ENCODE data around the gene PSORS1C2. TPM values are rescaled to one million over a fixed set of nuclear protein-coding genes. Genes with fewer than 3 reads are reported as not detected.

The PSORS1C2 gene
- total RNA-seq, 3 donors from 2014 or later = not detected

DNA sequence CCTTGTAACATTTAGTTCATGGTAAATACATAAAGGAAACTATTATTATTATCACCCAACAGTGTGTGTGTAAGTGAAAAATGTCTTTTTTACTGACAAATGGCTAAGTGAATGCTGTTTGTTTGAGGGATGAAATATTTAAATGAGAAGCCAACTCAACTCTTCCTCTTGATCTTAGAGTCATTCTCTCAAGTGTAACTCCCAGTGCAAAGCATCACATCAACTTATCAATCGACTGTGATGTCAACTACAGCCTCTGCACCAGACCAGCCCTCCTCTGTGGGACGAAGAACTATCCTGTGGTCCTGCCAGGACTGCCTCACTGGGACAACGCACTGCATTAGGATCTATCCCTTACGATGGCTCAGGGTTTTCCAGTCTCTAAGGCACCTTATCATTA, 31.8 kb downstream of the PSORS1C2 start:
- Histone ChIP-seq H3K36me3 (no peaks in the 10 kb centered on the region), H3K27me3 (no peaks in the 10 kb centered on the region), H3K4me3 (no peak overlapping the region), H3K27ac (no peak overlapping the region), H3K4me1 (no peaks in the 10 kb centered on the region), H3K9me3 (no peaks in the 10 kb centered on the region)
- DNase-seq (ENCODE audit: low spot score in 2 of 2) = no peak
- intact Hi-C loops (cut with DNase I; ENCODE audit: low total_unique reads) = no loop called here
- TF ChIP-seq, protein P1, sequence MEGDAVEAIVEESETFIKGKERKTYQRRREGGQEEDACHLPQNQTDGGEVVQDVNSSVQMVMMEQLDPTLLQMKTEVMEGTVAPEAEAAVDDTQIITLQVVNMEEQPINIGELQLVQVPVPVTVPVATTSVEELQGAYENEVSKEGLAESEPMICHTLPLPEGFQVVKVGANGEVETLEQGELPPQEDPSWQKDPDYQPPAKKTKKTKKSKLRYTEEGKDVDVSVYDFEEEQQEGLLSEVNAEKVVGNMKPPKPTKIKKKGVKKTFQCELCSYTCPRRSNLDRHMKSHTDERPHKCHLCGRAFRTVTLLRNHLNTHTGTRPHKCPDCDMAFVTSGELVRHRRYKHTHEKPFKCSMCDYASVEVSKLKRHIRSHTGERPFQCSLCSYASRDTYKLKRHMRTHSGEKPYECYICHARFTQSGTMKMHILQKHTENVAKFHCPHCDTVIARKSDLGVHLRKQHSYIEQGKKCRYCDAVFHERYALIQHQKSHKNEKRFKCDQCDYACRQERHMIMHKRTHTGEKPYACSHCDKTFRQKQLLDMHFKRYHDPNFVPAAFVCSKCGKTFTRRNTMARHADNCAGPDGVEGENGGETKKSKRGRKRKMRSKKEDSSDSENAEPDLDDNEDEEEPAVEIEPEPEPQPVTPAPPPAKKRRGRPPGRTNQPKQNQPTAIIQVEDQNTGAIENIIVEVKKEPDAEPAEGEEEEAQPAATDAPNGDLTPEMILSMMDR (IDR thresholded peaks at IDR 0.05) = no peak
- TF ChIP-seq POLR2A (IDR thresholded peaks at IDR 0.05) (no peak), POLR2AphosphoS5 (IDR thresholded peaks at IDR 0.05) (no peak)

DNA sequence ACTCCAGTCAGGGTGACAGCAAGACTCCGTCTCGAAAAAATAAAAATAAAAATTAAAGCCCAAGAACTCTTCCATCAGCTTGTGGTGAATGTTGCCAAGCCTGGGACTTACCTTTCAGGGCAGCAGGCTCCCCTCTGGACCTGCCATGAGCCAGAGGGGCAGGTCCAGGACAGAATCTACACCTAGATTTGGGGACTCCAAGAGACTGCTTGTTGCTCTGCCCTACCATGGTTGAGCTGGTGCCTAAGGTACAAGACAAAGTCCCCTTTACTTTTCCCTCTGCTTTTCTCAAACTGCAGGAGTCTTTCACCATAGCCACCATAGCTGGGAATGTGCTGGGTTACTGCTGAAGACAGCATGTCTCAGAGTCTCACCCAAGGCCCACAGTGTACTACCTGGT, 35.7 kb downstream of the PSORS1C2 start:
- Histone ChIP-seq H3K27ac (peak overlapping the region in 1 of 2 donors; percentile 42), H3K4me3 (no peak overlapping the region), H3K36me3 (no peaks in the 10 kb centered on the region), H3K4me1 (no peaks in the 10 kb centered on the region), H3K27me3 (no peaks in the 10 kb centered on the region), H3K9me3 (no peaks in the 10 kb centered on the region)
- TF ChIP-seq, protein P1 (IDR thresholded peaks at IDR 0.05) = no peak
- TF ChIP-seq POLR2AphosphoS5 (IDR thresholded peaks at IDR 0.05) = no peak
- TF ChIP-seq POLR2A (IDR thresholded peaks at IDR 0.05) = no peak
- intact Hi-C loops (cut with DNase I; ENCODE audit: low total_unique reads) = no loop called here
- no peak for DNase-seq (ENCODE audit: low spot score in 2 of 2)

DNA sequence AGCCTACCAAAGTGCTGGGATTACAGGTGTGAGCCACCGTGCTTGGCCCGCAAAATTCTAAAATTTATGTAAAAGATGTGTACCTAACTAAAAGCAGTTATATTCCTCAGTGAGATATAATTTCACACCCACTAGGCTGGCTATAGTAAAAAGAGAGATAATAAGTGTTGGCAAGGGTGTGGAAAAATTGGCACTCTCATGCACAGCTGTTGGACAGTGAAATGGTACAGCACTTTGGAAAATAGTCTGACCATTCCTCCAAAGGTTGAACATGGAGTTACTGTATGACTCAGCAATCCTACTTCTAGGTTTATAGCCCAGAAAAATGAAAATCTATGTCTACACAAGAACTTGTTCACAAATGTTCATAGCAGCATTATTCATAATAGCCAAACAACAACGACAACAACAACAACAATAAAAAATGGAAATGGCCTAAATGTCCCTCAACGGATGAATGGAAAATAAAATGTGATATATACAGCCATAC, 40.4 kb downstream of the PSORS1C2 start:
- Histone ChIP-seq H3K27me3 (no peaks in the 10 kb centered on the region), H3K36me3 (no peaks in the 10 kb centered on the region), H3K4me3 (no peak overlapping the region), H3K4me1 (peaks cover 0 to 4% of the 10 kb centered on the region in 2 donors), H3K9me3 (no peaks in the 10 kb centered on the region), H3K27ac (no peak overlapping the region)
- intact Hi-C loops (cut with DNase I; ENCODE audit: low total_unique reads) = no loop called here
- TF ChIP-seq, protein P1 (IDR thresholded peaks at IDR 0.05) = no peak
- TF ChIP-seq POLR2AphosphoS5 (IDR thresholded peaks at IDR 0.05) (no peak), POLR2A (IDR thresholded peaks at IDR 0.05) (no peak)
- DNase-seq (ENCODE audit: low spot score in 2 of 2) = no peak

DNA sequence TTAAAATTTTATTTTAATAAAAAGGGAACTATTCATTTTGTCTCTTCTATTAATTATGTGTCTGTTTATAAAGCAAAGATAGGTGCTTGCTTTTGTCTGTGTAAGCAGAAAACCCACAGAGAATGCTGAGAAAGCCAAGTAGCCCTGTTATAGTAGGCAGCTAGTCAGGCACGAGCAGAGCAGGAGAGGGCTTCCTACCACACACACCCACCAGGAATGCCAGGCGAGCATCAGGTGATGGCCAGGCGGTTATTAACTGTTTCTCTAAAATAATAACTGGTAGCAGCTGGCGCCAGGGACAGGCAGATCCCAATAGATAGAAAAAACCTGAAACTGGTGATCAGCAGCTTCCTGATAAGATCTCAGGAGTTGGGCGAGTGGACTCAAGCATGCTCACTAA, 42.2 kb downstream of the PSORS1C2 start:
- H3K27me3 ChIP-seq = no peaks in the 10 kb centered on the region
- H3K27ac ChIP-seq = no peak overlapping the region
- no peak for DNase-seq (ENCODE audit: low spot score in 2 of 2)
- H3K4me1 ChIP-seq = peaks cover 0 to 4% of the 10 kb centered on the region in 2 donors
- no peaks in the 10 kb centered on the region for H3K9me3 ChIP-seq
- intact Hi-C loops (cut with DNase I; ENCODE audit: low total_unique reads) = no loop called here
- no peaks in the 10 kb centered on the region for H3K36me3 ChIP-seq
- TF ChIP-seq, protein P1 (IDR thresholded peaks at IDR 0.05) = no peak
- TF ChIP-seq POLR2AphosphoS5 (IDR thresholded peaks at IDR 0.05) = no peak
- TF ChIP-seq POLR2A (IDR thresholded peaks at IDR 0.05) = no peak
- no peak overlapping the region for H3K4me3 ChIP-seq

DNA sequence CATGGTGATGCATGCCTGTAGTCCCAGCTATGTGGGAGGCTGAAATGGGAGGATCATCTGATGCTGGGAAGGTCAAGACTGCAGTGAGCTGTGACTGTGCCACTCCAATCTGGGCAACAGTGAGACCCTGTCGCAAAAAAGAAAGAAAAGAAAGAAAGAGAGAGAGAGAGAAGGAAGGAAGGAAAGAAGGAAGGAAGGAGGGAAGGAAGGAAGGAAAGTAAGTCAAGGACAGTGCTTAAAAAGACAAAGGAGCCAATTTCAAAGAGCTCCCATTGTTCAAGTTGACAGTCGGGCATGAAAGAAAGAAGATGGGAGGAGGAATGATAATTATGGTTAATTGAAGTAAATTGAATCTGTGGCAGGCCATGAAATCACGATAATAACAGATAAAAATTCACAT, 42.7 kb downstream of the PSORS1C2 start:
- H3K36me3 ChIP-seq = no peaks in the 10 kb centered on the region
- DNase-seq (ENCODE audit: low spot score in 2 of 2) = no peak
- H3K4me3 ChIP-seq = no peak overlapping the region
- H3K27ac ChIP-seq = no peak overlapping the region
- intact Hi-C loops (cut with DNase I; ENCODE audit: low total_unique reads) = no loop called here
- H3K9me3 ChIP-seq = no peaks in the 10 kb centered on the region
- TF ChIP-seq POLR2AphosphoS5 (IDR thresholded peaks at IDR 0.05) = no peak
- TF ChIP-seq, protein P1 (IDR thresholded peaks at IDR 0.05) = no peak
- no peak for TF ChIP-seq POLR2A (IDR thresholded peaks at IDR 0.05)
- peaks cover 0 to 4% of the 10 kb centered on the region in 2 donors for H3K4me1 ChIP-seq
- H3K27me3 ChIP-seq = no peaks in the 10 kb centered on the region

Data from breast epithelium (tissue), 4 donors.